NCI-H1105 (cell line): ENCODE data around the gene LKAAEAR1.
"Not testable (repeated sequence)": the region's sequence is repeated elsewhere in the genome, so short reads cannot be mapped to it uniquely, and the experiment has no call there.

Experiments used
- DNase-seq: peaks from one replicate; lab custom pipeline; 2025; lab: John Stamatoyannopoulos, UW

LKAAEAR1 gene

GRCh38 chr20:64083804-64084684 is at the start of gene LKAAEAR1:
LKAAEAR1 (minus strand) TSS chr20:64084398; CDS start chr20:64084219, 179 bp downstream.
- no peak for DNase-seq

GRCh38 chr20:64131406-64131805 is 47.2 kb upstream of the LKAAEAR1 start:
- DNase-seq: no peak

- no peak for DNase-seq
These were observed 46.7 kb upstream of the LKAAEAR1 start for GRCh38 chr20:64130876-64131275.

- DNase-seq: no peak
These were observed 46.1 kb upstream of the LKAAEAR1 start for GRCh38 chr20:64130271-64130670.

GRCh38 chr20:64129146-64129782 is 45.1 kb upstream of the LKAAEAR1 start:
- DNase-seq: no peak

- not testable (repeated sequence) for DNase-seq
These were observed 39.3 kb upstream of the LKAAEAR1 start for GRCh38 chr20:64123517-64123916.

GRCh38 chr20:64122927-64123326 is 38.7 kb upstream of the LKAAEAR1 start:
- DNase-seq: not testable (repeated sequence)

- DNase-seq: no peak
These were observed 37.4 kb upstream of the LKAAEAR1 start for GRCh38 chr20:64121586-64121985.

- no peak for DNase-seq
These were observed 35.6 kb upstream of the LKAAEAR1 start for GRCh38 chr20:64119681-64120341.

- DNase-seq: no peak
These were observed 35.1 kb upstream of the LKAAEAR1 start for GRCh38 chr20:64119301-64119680.

GRCh38 chr20:64117432-64117777 is 33.2 kb upstream of the LKAAEAR1 start:
- not testable (repeated sequence) for DNase-seq

GRCh38 chr20:64116541-64117431 is 32.6 kb upstream of the LKAAEAR1 start:
- no peak for DNase-seq

- DNase-seq: no peak
These were observed 31.8 kb upstream of the LKAAEAR1 start for GRCh38 chr20:64116016-64116415.

- no peak for DNase-seq
These were observed 31.1 kb upstream of the LKAAEAR1 start for GRCh38 chr20:64115171-64115911.

GRCh38 chr20:64114356-64114971 is 30.3 kb upstream of the LKAAEAR1 start:
- no peak for DNase-seq

- DNase-seq: no peak
These were observed 29.7 kb upstream of the LKAAEAR1 start for GRCh38 chr20:64113796-64114355.

GRCh38 chr20:64113444-64113775 is 29.2 kb upstream of the LKAAEAR1 start:
- DNase-seq: no peak

GRCh38 chr20:64112691-64113443 is 28.7 kb upstream of the LKAAEAR1 start:
- DNase-seq: no peak

- DNase-seq: no peak
These were observed 27.8 kb upstream of the LKAAEAR1 start for GRCh38 chr20:64111841-64112641.
